ENCODE results near the gene GTPBP8. TPM values are rescaled to one million over a fixed set of nuclear protein-coding genes. Genes with fewer than 3 reads are reported as not detected.

GTPBP8 gene
- 51.8 and 59.2 TPM in 2 replicates for total RNA-seq (2014; rRNA removed; shearing (Covaris generic))

GRCh38 chr3:112990672-112991602 is at the start of gene GTPBP8:
Gene GTPBP8, plus strand, starts transcription at chr3:112990984. Its CDS starts 16 bp downstream, at chr3:112991000.
- DNase-seq (ENCODE audit: low read depth) = peak; percentile 89

DNA sequence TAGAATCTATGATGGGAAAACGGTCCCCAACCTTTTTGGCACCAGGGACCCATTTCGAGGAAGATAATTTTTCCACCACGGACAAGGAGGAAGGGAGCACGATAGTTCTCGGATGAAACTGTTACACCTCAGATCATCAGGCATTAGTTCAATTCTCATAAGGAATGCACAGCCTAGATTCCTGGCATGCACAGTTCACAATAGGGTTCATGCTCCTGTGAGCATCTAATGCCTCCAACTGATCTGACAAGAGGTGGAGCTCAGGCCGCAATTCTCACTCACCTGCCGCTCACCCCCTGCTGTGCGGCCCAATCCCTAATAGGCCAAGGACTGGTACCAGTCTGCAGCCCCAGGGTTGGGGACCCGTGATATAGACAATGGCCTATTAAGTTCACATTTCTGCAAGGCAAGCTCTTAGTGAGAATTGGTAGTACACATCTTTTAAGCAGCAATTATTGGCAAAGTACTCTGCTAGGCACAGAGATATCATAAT is 42.4 kb upstream of the GTPBP8 start:
- no peak for DNase-seq (ENCODE audit: low read depth)

DNA sequence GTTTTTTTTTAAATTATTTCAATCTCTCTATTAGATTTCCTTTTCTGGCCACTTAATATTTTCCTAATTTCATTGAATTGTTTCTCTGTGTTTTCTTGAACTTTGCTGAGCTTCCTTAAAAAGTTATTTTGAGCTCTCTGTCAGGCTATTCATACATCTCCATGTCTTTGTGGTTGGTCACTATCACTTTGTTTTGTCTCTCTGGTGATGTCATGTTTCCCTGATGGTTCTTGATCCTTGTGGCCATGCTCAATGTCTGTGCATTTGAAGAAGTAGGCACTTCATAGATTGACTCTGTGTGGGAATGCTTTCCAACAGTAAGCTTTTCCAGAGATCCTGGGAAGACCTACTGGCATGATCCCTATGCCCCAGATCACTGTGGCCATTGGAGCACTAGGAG is 34.4 kb upstream of the GTPBP8 start:
- no peak for DNase-seq (ENCODE audit: low read depth)

GRCh38 chr3:112958811-112959560 is 31.8 kb upstream of the GTPBP8 start:
- DNase-seq (ENCODE audit: low read depth) = no peak

DNA sequence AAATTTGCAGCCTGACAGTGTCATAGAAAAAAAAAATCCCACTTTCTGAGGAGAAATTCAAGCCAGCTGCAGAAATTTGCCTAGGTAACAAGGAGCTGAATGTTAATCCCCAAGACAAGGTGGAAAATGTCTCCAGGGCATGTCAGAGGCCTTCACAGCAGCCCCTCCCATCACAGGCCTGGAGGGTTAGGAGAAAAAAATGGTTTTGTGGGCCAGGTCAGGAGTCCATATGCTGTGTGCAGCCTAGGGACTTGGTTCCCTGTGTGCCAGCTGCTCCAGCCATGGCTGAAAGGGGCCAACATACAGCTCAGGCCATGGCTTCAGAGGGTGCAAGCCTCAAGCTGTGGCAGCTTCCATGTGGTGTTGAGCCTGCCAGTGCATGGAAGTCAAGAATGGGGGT is 27.1 kb upstream of the GTPBP8 start:
- no peak for DNase-seq (ENCODE audit: low read depth)

DNA sequence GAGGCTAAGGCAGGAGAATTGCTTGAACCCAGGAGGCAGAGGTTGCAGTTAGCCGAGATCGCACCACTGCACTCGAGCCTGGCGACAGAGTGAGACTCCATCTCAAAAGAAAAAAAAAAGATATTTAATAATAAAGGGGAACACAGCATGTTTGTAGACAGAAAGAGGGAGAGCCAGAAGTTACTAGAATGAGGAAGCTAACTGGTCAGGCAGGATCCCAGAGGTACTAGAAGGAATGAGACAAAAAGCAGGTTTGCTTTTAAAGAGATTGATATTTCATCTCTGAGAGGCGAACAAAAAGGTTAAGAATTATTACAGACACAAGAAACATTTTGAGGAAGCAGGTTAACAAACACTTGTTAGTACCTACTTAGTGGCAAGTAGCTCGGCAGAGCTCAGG is 25.1 kb upstream of the GTPBP8 start:
- no peak for DNase-seq (ENCODE audit: low read depth)

GRCh38 chr3:112966633-112967032 is 24.2 kb upstream of the GTPBP8 start:
- no peak for DNase-seq (ENCODE audit: low read depth)

GRCh38 chr3:112967425-112967824 is 23.4 kb upstream of the GTPBP8 start:
- no peak for DNase-seq (ENCODE audit: low read depth)

DNA sequence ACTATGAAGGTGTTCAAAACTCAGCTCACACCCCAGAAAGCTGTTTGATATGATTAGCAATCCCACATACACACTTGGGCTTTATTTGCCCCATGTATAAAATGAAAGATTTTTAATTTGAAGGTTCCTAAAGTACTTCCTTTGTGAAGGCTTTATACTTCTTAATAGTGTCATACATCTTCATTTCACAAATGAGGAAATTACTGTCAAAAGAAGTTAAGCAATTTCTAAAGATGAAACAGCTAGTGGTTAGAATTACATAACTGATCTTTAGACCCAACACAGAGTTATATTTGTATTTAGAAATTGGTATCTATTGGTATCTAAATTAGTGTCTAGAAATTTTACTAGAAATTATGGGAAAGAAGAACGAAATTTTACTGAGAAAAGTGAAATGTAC is 23.0 kb upstream of the GTPBP8 start:
- no peak for DNase-seq (ENCODE audit: low read depth)

GRCh38 chr3:112972158-112972557 is 18.6 kb upstream of the GTPBP8 start:
- DNase-seq (ENCODE audit: low read depth) = no peak

GRCh38 chr3:112973325-112974177 is 17.2 kb upstream of the GTPBP8 start:
- no peak for DNase-seq (ENCODE audit: low read depth)

DNA sequence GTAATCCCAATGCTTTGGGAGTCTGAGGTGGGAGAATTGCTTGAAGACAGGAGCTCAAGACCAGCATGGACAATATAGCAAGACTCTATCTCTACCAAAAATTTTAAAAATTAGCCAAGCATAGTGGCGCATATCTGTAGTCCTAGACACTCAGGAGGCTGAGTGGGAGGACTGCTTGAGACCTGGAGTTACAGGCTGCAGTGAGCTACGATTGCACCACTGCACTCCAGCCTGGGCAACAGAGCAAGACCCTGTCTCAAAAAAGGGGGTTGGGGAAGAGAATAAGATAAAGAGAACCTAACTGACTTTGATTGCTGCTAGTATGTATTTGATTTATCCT is 16.6 kb upstream of the GTPBP8 start:
- no peak for DNase-seq (ENCODE audit: low read depth)

GRCh38 chr3:112974894-112975293 is 15.9 kb upstream of the GTPBP8 start, which contains the start of gene CD200R1:
Gene CD200R1, minus strand, starts transcription at chr3:112975103. Its CDS starts 246 bp downstream, at chr3:112974857.
- DNase-seq (ENCODE audit: low read depth) = no peak

GRCh38 chr3:112976001-112976400 is 14.8 kb upstream of the GTPBP8 start:
- DNase-seq (ENCODE audit: low read depth) = no peak

- DNase-seq (ENCODE audit: low read depth) = no peak
Measured at GRCh38 chr3:112976953-112977352, 13.8 kb upstream of the GTPBP8 start.

- DNase-seq (ENCODE audit: low read depth) = peak; percentile 34
Measured at GRCh38 chr3:112979244-112979832, 11.4 kb upstream of the GTPBP8 start.

GRCh38 chr3:112980080-112980479 is 10.7 kb upstream of the GTPBP8 start:
- peak; percentile 20 for DNase-seq (ENCODE audit: low read depth)

GRCh38 chr3:112982710-112983109 is 8.1 kb upstream of the GTPBP8 start:
- DNase-seq (ENCODE audit: low read depth) = no peak

- DNase-seq (ENCODE audit: low read depth) = peak; percentile 12
Measured at GRCh38 chr3:112984485-112984884, 6.3 kb upstream of the GTPBP8 start.

- DNase-seq (ENCODE audit: low read depth) = no peak
Measured at GRCh38 chr3:112987710-112988334, 3.0 kb upstream of the GTPBP8 start.

DNA sequence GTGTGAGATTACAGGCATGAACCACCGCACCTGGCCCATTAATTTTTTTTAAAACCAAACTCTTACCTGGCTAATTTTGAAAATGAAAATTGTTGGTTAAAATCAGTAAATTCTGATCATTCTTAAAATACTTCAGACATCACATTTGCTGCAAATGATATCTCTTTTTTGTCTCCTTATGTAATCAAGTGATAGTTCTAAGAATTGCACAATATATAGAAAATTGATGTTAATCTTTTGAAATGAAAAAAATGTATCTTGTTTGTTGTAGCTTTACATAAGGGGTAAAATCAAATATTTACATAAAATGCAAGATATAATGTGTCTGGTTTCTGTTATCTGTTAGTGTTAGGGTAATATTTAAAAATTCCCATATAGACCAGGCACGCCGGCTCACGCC is 5.0 kb downstream of the GTPBP8 start:
- no peak for DNase-seq (ENCODE audit: low read depth)

All from RPMI7951 (cell line).